Omental fat pad (tissue), 4 donors: ENCODE data around the gene EEF1G. TPM values are rescaled to one million over a fixed set of nuclear protein-coding genes. Genes with fewer than 3 reads are reported as not detected.
A peak's percentile ranks its signal among the peaks of the same experiment; 100 is the strongest.
"Not testable (repeated sequence)": the region's sequence is repeated elsewhere in the genome, so short reads cannot be mapped to it uniquely, and the experiment has no call there.

Source experiments
- ATAC-seq: fragments of 150-250 bp; one replicate; pipeline ENCODE4 v1.9.1; 2016; ENCODE audit warnings: mild to moderate bottlenecking, moderate library complexity; ENCODE audit not compliant: low FRiP score
- DNase-seq: peaks from one replicate; pipeline ENCODE4 v3.0.0-alpha.2; 2019; ENCODE audit warnings: low spot score
- total RNA-seq, 4 donors: library from RNA; depleted of rRNA; stranded (reverse); fragments of >200 nt; gene quantifications; one replicate each; pipeline ENCODE4 v1.1.0, GENCODE V29; 2016
- TF ChIP-seq, protein P1 (sequence below), 3 donors: fragments of 450-650 bp; IDR thresholded peaks; one replicate each; pipeline ENCODE4 v1.5.1; 2016 to 2017; ENCODE audit warnings: antibody characterized with exemption in 3 of 3, mild to moderate bottlenecking in 3 of 3, moderate library complexity in 2 of 3

EEF1G gene
- total RNA-seq, 4 donors from 2014 or later, result 1,194 to 1,561 (median 1,267) TPM

- DNase-seq (no peak), ATAC-seq (no peak)
- TF ChIP-seq, protein P1, sequence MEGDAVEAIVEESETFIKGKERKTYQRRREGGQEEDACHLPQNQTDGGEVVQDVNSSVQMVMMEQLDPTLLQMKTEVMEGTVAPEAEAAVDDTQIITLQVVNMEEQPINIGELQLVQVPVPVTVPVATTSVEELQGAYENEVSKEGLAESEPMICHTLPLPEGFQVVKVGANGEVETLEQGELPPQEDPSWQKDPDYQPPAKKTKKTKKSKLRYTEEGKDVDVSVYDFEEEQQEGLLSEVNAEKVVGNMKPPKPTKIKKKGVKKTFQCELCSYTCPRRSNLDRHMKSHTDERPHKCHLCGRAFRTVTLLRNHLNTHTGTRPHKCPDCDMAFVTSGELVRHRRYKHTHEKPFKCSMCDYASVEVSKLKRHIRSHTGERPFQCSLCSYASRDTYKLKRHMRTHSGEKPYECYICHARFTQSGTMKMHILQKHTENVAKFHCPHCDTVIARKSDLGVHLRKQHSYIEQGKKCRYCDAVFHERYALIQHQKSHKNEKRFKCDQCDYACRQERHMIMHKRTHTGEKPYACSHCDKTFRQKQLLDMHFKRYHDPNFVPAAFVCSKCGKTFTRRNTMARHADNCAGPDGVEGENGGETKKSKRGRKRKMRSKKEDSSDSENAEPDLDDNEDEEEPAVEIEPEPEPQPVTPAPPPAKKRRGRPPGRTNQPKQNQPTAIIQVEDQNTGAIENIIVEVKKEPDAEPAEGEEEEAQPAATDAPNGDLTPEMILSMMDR (IDR thresholded peaks at IDR 0.05), result no peak
These were observed 8.4 kb downstream of the EEF1G start for GRCh38 chr11:62565100-62565802.

- DNase-seq, result not testable (repeated sequence)
These were observed 11.9 kb downstream of the EEF1G start for GRCh38 chr11:62561677-62562230.

GRCh38 chr11:62560566-62561103, 13.1 kb downstream of the EEF1G start:
- TF ChIP-seq, protein P1 (IDR thresholded peaks at IDR 0.05), result peak in 1 of 3 donors; percentile 36
- peak; percentile 94 for ATAC-seq
- no peak for DNase-seq

More at GRCh38 chr11:62561677-62562230, 11.9 kb downstream of the EEF1G start:
- ATAC-seq, result not testable (repeated sequence)

GRCh38 chr11:62559626-62560025, 14.1 kb downstream of the EEF1G start:
- DNase-seq, ATAC-seq: not testable (repeated sequence)

DNA sequence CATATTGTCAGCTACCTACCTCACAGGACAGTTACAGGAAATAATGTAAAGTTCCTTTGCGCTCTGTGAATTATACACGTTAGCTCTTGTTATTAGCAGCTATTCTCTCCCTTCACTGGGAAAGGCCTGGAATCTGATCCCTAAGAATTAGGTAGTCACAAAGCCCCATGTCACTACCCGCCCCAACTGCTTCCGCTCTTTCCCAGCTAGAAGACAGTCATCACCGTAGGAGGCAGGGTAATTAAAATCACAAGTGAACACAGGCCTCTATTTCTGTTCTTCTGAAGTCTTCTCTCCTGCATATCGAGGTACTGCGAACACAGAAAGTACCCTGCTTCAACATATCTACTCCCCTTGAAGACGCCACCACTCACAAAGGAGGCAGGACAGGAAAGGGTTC, 14.5 kb downstream of the EEF1G start:
- DNase-seq, result no peak
- TF ChIP-seq, protein P1 (IDR thresholded peaks at IDR 0.05), result no peak
- ATAC-seq, result no peak

DNA sequence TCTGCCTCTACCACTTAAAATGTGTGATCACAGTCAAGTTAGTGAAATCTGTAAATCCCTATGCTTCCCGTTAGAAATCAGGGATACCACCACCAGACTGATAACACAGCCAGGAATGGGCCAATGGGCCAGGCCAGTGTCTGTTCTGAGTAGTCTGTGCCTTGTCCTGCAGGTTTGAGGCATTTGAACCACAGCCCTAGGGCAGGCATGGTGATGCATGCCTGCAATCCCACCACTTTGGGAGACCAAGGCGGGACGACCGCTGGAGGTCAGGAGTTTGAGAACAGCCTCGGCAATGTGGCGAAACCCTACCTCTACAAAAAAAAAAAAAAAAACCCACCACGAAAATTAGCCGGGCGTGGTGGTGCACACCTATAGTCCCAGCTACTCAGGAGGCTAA, 15.0 kb downstream of the EEF1G start:
- TF ChIP-seq, protein P1 (IDR thresholded peaks at IDR 0.05), result no peak
- no peak for ATAC-seq
- no peak for DNase-seq

DNA sequence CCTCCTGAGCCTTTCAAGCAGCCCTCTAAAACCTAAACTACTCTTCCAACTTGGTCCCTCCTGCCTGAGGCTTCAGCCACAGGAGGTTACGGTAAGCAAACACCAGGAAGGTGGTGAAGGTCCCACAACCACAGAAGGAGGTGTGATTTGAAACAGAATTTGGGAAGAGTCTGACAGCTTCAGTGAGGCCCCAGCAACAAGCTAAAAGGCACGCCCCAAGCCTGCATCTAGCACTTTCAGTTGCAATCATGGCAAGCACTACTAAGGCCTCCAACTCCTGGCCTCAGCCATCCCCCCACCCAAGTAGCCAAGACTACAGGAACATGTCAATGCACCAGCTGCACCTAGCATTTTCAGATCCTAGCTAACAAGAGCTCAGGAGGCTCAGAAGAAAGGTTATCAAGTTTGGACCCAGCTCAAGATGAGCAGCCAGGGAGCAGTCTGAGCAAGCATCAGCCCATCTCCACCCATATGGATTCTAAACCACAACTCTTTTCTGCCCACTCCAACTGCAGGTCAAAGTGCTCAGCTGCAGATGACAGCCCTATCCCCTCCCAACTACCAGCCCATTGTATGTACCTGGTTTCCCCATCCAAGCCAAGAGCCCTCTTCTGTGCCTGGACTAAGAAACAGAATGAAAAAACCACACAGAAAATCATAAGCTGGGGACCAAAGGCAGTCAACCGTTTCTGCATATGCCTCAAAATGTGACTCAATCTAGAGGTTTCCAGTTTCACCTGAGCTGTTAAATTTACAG, 16.6 kb downstream of the EEF1G start:
- TF ChIP-seq, protein P1 (IDR thresholded peaks at IDR 0.05), result no peak
- no peak for ATAC-seq
- DNase-seq, result no peak
